AG04450 (cell line): Measurements from ENCODE around the gene FSCN2. TPM values are rescaled to one million over a fixed set of nuclear protein-coding genes. Genes with fewer than 3 reads are reported as not detected.

Experiments used
- CTCF ChIA-PET: fragments of 300-600, 350-600 bp; formaldehyde crosslinking; extraction: SDS; loops from one replicate; lab custom pipeline; 2022; ENCODE audit warnings: antibody characterized with exemption, inconsistent platforms; lab: Charles Lee
- POLR2A ChIA-PET: fragments of 350-600 bp; formaldehyde crosslinking; extraction: SDS; loops from one replicate; lab custom pipeline; 2021; ENCODE audit warnings: antibody characterized with exemption, inconsistent platforms; lab: Yijun Ruan, JAX
- DNase-seq: peaks from one replicate; pipeline ENCODE4 v3.0.0-alpha.2; 2011; ENCODE audit warnings: low read depth, low spot score
- H3K27ac ChIP-seq: one replicate; pipeline ENCODE4 v1.5.1; 2012; ENCODE audit warnings: low read depth, low read length, control low read depth
- H3K27me3 ChIP-seq: one replicate; pipeline ENCODE4 v1.6.0; 2012; ENCODE audit warnings: low read length; ENCODE audit not compliant: control insufficient read depth, insufficient read depth
- H3K4me3 ChIP-seq: 2 replicates; pipeline ENCODE4 v1.5.1; 2011; ENCODE audit warnings: mild to moderate bottlenecking, low read depth, low read length, control low read depth
- H3K9me3 ChIP-seq: 2 replicates; pipeline ENCODE4 v1.5.1; 2012; ENCODE audit warnings: low read length; ENCODE audit not compliant: control insufficient read depth, insufficient read depth
- CTCF ChIP-seq: IDR thresholded peaks from 2 replicates; pipeline ENCODE4 v1.5.1; 2011; ENCODE audit warnings: low read depth, low read length, control low read depth, inconsistent platforms
- polyA plus RNA-seq: library from polyadenylated mRNA; depleted of rRNA; stranded (reverse); fragments of >200 nt; gene quantifications from 2 replicates; pipeline ENCODE4 v1.2.3, GENCODE V29; 2011

Gene FSCN2
- polyA plus RNA-seq, 1 experiment, result 0.26 TPM

- H3K27ac ChIP-seq, result no peak overlapping the region
- no peaks in the 10 kb centered on the region for H3K9me3 ChIP-seq
- ChIA-PET POLR2A (no interaction called here), CTCF (interaction anchor here (0.8 kb wide), 1 partner anchor 31 kb away, joined by 3 read pairs; no protein-coding TSS in a partner anchor)
- H3K27me3 ChIP-seq, result no peaks in the 10 kb centered on the region
- TF ChIP-seq CTCF, result no peak
- DNase-seq, result no peak
- no peak overlapping the region for H3K4me3 ChIP-seq
Observed at GRCh38 chr17:81569986-81570514, 41.9 kb downstream of the FSCN2 start.

GRCh38 chr17:81570964-81571363 is 42.8 kb downstream of the FSCN2 start:
- H3K27me3 ChIP-seq, result no peaks in the 10 kb centered on the region
- TF ChIP-seq CTCF, result no peak
- H3K4me3 ChIP-seq, result no peak overlapping the region
- H3K27ac ChIP-seq, result no peak overlapping the region
- ChIA-PET CTCF (no interaction called here), POLR2A (no interaction called here)
- DNase-seq, result no peak
- no peaks in the 10 kb centered on the region; the same call in 1 of the 2 replicates for H3K9me3 ChIP-seq

GRCh38 chr17:81572563-81573168 is 44.5 kb downstream of the FSCN2 start:
- CTCF ChIA-PET, result interaction anchor here (0.6 to 1.7 kb wide), 2 partner anchors 28 to 29 kb away, joined by 3 to 5 read pairs; no protein-coding TSS in a partner anchor
- DNase-seq, result no peak

GRCh38 chr17:81573794-81574642 is 45.8 kb downstream of the FSCN2 start:
- TF ChIP-seq CTCF, result no peak
- Histone ChIP-seq H3K9me3 (no peaks in the 10 kb centered on the region; the same call in 1 of the 2 replicates), H3K27ac (no peak overlapping the region), H3K27me3 (no peaks in the 10 kb centered on the region), H3K4me3 (no peak overlapping the region)
- POLR2A ChIA-PET, result no interaction called here
- no peak for DNase-seq
- CTCF ChIA-PET, result no interaction called here

More at GRCh38 chr17:81572563-81573168, 44.5 kb downstream of the FSCN2 start:
- no peak for TF ChIP-seq CTCF
- POLR2A ChIA-PET, result no interaction called here
- H3K4me3 ChIP-seq, result no peak overlapping the region
- H3K27me3 ChIP-seq, result no peaks in the 10 kb centered on the region
- no peaks in the 10 kb centered on the region; the same call in 1 of the 2 replicates for H3K9me3 ChIP-seq
- H3K27ac ChIP-seq, result no peak overlapping the region

GRCh38 chr17:81574643-81574956 is 46.4 kb downstream of the FSCN2 start:
- ChIA-PET POLR2A (interaction anchor here (3.7 kb wide), 1 partner anchor 8 kb away, joined by 25 read pairs; no protein-coding TSS in a partner anchor), CTCF (no interaction called here)
- Histone ChIP-seq H3K9me3 (no peaks in the 10 kb centered on the region; the same call in 1 of the 2 replicates), H3K4me3 (no peak overlapping the region), H3K27me3 (no peaks in the 10 kb centered on the region), H3K27ac (no peak overlapping the region)
- TF ChIP-seq CTCF, result no peak
- DNase-seq, result no peak
